ENCODE results near the gene SLAMF9.

Gene SLAMF9

DNA sequence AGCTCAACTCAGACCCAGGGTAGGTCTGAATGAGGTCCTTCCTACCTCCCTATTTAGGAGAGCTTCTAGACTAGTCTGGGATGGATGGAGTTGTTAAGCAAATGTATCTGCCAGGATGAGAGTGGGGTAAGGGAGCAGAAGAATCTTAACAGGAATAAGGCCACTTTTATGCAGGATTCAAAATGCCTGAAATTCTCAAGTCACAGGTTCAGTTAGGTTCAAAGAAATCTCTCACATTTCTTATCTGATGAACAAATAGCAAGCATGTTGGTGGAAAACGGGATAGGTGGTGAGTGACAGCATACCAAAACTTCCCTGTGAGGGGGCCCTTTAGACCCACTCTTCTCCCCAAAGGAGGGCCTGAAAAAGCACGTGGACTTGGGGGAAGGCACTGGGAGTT lies 3.0 kb downstream of the SLAMF9 start:
- in situ Hi-C loops (cut with MboI; ENCODE audit: low pct_unique_long_range_greater_than_20kb, low sequenced_read_pairs), result no loop called here
- DNase-seq, result no peak

DNA sequence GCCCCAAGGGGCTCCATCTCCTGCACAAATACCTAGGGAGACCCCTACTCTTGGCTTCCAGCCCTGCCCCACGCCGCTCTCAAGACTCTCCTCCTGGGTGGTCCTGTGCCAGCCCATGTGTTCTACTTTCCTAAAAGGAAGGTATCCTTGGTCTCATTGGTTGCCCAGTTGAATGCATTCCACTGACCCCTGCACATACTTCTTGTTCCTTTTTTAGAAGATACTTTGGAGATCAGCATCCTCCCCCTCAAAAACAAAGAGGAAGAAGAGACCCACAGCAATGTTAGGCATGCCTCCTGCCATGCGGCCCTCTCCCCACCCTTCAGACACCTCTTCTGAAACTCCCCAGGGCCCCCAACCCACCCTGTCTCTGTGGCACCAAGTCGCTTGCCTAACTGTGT lies 4.1 kb downstream of the SLAMF9 start:
- peak; percentile 27 for DNase-seq
- in situ Hi-C loops (cut with MboI; ENCODE audit: low pct_unique_long_range_greater_than_20kb, low sequenced_read_pairs), result no loop called here

DNA sequence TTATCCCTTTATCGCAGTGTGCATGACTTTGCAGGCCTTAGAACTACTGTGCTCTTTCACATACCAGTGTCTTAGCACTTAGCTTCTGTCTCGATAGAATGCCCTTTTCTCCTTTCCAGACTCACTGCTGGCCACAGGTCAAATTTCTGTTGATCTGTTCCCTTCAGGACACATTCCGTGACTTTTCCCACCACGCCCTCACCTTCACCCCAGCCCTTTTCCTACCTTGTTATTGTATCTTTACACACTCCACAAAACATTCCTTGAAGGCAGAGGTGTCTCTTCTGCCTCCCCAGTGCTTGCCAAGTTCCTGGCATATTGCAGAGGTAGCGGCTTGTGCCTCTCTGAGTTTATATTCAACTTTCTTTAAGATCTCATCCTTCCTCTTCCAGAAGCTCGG lies 4.9 kb downstream of the SLAMF9 start:
- DNase-seq, result no peak
- in situ Hi-C loops (cut with MboI; ENCODE audit: low pct_unique_long_range_greater_than_20kb, low sequenced_read_pairs), result no loop called here

DNA sequence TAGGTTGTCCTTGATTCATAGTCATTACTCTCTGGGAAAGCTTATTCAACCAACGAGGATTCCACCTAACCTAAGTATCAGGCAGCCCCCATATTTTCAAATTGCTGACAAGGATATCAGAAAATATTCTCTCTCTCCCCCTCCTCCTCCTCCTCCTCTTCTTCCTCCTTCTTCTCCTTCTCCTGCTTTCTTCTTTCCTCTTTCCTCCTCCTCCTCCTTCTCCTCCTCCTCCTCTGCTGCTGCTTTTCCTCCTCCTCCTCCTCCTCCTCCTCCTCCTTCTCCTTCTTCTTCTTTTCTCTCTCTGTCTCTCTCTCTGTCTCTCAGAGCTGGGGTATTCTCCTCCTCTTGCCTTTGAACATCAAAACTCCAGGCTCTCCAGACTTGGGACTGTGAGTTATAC lies 6.1 kb downstream of the SLAMF9 start:
- in situ Hi-C loops (cut with MboI; ENCODE audit: low pct_unique_long_range_greater_than_20kb, low sequenced_read_pairs), result no loop called here
- no peak for DNase-seq

DNA sequence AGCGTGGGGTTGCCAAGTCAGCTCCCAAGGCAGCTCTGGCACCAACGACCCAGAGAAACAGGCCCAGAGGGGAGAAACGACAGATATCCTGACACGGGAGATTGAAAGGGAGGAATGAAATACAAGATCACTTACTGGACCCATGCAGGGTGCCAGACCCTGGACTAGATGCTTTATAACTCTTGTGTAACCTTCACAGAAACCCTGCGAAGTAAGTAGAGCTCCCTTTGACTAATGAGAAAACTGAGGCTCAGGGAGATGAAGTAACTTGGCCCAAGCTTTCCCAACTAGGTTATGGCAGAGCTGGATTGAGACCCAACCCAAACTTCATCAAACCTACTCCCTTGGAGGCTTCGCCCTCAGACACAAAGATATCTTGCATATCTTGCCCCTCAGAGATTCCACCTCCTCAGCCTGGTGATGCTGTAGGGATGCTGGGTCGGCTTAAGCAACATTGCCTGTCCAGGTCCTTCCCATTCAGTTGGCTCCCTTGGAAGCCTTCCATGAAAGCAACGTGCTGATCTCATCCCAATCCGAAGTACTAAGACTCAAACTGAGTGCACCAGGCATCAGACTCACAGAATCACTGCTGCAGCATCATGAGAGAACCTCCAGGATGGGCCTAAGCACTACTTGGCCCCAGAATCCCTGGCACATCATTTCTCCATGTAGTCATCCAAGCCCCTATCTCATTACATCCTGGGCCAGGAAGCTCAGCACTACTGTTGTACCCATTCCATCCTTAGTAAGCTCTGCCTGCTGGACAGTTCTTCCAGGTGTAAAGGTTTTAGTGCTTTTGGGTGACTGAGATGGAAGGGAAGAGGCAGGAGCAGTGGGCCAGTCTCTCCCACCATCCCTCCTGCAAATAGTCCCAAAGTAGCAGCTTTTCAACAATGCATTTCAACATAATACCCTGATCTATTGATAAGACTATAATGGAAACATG lies 7.5 kb downstream of the SLAMF9 start:
- in situ Hi-C loops (cut with MboI; ENCODE audit: low pct_unique_long_range_greater_than_20kb, low sequenced_read_pairs), result no loop called here

DNA sequence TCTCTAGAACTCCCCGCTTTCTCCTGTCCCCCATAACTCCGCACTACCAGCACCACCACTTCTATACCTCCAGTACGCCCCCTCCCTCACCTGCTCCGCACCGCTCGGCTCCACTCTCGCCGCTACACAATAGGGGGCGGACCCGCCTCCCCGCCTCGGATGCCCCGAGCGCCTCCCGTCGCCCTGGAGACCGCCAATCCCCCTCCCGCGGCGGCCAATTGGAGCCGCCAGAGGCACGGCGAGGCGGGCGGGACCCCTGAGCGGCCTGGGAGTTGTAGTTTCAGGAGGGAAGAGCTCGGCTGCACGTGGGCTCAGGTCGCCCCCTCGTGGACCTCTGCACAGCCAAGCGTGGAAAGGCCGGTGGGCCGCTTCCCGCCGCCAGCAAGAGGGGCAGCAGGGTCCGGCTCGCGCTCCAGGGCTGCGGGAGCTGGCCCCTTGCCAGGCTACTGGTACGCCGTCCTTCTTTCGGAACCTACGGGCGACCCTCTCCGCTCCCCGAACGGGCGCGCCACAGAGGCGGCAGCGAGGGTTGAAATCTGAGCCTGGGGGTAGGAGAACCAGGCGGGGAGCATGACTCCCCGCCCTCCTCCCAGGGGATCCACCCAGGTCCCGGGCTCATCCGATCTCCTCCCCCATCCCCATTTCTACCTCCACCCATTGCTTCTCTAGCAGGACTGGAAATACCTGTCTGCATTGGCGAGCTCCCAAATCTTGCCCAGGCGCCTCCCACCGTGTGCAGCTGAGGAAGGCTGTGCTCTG lies 8.4 kb downstream of the SLAMF9 start, which contains the start of gene IGSF9:
Gene IGSF9 (minus strand): TSS at position 131 of the 759 bp plus-strand sequence. CDS start 2,159 bp downstream, outside the sequence.
- in situ Hi-C loops (cut with MboI; ENCODE audit: low pct_unique_long_range_greater_than_20kb, low sequenced_read_pairs), result no loop called here
- DNase-seq, result peak; percentile 88

More for the DNA sequence above, 7.5 kb downstream of the SLAMF9 start:
- no peak for DNase-seq

DNA sequence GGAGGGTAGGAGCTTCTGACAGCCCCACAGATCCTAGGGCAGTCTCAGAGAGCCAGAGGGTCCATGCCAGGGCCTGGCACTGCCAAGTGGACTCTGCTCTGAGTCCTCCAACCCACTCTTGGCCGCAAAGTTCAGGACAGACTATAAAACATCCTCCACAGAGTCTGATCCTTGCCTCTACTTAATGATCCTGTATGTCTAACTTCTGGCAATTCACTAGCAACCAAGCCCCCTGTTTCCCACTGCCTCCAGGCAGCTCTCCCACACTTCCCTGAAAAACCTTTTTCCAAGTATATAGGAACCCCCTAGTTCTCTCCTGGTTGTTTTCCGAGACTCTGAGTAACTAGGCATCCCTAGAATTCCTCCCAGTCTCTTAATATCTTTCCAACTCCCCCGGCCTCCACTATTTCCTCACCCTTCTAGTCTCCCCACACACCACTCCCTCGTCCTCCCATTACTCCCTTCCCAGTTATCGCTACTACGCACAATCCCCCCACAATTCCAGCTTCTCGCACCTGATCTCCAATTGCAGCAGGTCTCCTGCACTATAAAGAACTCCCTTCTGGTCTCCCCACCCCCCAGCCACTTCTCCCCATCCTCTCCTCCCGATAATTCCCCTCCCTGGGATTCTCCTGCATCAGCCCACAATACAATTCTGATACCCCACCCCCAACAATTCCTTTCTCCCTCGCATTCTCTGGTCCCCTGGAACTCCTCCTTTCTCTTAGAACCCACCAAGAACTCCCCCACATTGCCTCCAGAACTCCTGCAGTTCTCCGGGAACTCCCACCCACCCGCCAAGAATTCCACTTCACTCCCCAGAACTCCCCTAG lies 9.2 kb downstream of the SLAMF9 start:
- no peak for DNase-seq
- in situ Hi-C loops (cut with MboI; ENCODE audit: low pct_unique_long_range_greater_than_20kb, low sequenced_read_pairs), result no loop called here

DNA sequence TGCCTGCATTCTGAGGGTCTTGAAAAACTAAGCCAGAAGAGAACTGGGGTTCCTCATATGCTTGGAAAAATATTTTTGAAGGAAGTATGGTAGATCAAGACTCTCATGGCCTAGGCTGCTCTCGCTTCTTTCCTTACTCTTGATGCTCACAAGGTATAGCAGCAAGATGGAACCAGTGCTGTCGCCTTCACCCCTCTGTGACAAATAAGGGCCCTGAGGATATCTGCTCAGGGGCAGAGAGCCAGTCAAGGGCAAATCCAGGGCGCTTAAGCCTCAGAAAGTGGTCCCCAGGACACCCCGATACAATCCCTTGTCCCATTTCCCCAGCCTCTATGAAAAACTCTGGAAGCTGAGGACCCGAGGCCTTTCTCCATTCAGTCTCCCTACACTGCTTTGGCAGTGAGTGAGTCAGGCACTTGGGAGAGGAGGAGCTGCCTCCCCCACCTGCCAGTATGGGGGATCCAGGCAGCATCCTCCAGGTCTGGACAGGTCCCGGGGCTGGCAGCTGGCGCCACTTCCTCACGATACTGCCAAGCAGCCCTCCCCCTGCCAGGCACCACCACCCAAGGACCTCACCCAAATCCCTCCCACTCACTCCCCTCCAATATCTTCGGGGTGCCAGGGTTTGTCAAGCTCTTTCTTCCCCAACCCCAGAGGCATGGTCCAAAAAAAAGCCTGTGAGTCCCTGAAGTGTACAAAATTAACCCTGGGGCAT lies 10.0 kb downstream of the SLAMF9 start:
- no peak for DNase-seq
- in situ Hi-C loops (cut with MboI; ENCODE audit: low pct_unique_long_range_greater_than_20kb, low sequenced_read_pairs), result no loop called here

DNA sequence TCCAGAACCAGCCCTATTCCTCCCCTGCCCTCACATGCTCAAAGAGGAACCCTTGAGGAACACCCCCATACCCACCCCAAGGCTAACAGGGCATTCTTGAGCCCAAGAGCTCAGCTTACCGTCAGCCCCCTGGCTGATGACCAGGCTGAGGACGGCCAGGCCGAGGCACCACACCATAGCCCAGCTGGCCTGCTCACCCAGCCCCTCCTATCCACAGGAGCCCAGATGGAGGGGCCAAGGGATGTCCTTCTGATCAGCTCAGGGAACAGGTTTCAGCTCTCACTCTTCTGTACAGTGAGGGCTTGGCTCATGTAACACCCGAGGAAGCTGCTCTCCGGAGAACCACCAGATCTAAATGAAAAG lies 10.8 kb downstream of the SLAMF9 start:
- in situ Hi-C loops (cut with MboI; ENCODE audit: low pct_unique_long_range_greater_than_20kb, low sequenced_read_pairs), result no loop called here
- DNase-seq, result no peak

DNA sequence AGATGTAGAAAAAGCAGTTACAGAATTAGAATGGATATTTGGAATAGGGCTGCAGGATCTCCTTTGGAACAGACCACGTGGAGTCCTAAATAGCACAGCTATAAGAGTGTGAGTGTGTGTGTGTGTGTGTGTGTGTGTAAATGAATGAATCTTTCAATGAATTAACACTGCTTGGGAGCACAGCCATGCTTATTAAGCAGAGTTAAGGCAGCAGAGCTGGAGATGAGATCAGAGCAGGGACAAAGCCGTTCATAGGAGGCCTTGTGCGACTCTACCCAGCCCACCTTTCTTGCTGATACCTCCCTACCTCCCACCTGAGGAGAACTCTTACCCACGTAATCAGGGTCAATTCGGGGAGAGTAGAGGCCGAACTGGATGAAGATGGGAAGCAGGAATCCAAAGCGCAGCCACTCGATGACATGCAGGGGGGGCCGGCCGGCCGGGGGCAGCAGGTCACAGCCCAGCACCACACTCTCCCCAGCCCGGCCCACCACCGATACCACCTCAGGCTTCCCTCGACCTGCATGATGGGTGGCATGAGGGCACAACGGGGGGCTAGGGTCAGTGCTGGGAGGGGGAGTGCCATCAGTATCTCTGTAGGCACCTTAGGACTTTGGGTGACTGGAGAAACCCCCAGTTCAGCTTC lies 11.3 kb downstream of the SLAMF9 start:
- DNase-seq, result no peak
- in situ Hi-C loops (cut with MboI; ENCODE audit: low pct_unique_long_range_greater_than_20kb, low sequenced_read_pairs), result no loop called here

DNA sequence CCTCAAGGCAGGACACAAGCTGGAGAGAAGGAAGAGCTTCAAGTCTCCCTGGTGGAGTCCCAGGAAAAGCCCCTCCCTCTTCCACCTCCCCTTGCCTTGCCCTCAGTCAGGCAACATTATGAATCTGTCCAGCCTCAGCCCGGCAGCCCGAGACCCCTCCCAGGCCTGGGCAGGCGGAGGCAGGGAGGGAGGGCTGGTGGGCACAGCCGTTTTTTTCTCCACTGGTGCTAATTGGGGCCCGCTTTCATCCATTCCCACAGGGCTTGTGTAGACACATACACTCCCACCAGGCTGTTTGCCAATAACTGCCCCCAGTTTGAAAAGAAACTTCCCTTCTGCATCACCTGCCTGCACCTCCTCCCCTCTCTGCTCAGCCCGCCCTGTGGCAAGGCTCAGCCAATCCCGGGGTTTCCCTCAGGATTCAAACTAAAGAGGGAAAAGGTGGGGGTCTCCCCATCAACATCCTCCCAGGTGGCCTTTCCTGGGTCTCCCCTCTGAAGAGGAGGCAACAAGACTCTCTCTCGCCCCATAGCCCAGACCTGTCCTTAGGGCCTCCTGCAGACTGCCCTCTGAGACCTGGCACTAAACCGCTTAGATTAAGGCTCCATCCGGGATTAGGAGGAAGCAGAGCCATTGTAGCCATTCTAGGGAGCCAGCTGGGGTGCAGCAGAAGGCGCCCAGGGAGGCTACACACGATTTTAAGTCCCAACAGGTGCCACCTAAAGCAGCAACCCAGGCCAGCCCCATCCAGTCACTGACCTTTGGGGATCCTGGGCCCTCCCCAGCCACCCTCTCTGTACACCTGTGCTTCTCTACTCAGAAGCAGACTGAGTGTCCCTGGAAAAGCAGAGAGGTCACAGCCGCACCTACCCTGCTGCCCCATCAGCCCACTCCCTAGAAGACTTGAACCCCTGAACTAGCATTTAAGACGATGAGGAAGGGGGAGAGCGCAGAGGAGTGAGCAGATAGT lies 12.2 kb downstream of the SLAMF9 start:
- in situ Hi-C loops (cut with MboI; ENCODE audit: low pct_unique_long_range_greater_than_20kb, low sequenced_read_pairs), result no loop called here
- DNase-seq, result no peak

DNA sequence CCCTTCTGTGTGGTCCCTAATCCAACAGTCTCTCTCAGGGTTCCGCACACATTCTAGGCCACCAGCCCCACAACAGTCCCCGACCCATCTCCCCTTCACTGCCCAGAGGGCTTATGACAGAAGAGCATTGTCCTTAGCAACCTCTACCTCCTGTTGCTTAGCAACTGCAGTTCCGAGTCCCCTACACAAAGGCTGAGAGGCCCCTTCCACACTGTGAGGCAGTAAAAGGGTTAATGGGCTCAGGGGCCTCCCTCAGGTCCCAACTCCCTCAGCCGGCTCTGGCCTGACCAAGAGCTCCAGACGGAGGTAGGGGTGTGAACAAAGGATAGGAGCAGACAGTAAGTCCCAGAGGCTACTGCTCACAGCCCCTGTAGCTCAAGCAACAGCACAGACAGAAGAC lies 12.9 kb downstream of the SLAMF9 start:
- DNase-seq, result no peak
- in situ Hi-C loops (cut with MboI; ENCODE audit: low pct_unique_long_range_greater_than_20kb, low sequenced_read_pairs), result no loop called here

DNA sequence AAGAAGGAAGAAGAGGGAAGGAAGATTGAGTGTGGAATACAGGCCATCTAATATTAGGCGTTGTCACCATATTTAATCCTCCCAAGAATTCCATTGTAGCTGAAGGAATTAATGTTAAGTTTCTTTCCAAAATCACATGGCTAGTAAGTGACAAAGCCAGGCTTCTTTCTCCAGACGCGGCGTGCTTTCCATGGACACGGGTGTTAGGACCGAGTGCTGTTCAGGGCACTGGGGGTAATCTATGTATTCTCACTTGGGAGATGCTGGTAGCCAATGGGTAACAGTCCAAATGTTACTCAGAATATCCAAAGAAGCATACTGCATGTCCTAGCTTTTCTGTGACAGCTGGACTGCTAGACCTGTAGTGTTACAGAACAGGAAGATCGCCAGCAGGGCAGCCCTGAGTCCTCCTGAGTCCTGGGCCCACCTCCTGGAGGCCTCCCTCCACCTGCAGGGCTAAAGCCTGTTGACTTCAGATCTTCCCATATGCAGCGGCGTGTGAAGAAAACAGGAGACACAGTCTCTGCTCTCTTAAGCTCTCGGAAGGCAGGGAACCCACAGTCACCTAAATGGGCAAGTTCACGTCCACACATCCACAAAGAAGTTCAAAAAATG lies 13.9 kb downstream of the SLAMF9 start:
- in situ Hi-C loops (cut with MboI; ENCODE audit: low pct_unique_long_range_greater_than_20kb, low sequenced_read_pairs), result no loop called here
- DNase-seq, result no peak

DNA sequence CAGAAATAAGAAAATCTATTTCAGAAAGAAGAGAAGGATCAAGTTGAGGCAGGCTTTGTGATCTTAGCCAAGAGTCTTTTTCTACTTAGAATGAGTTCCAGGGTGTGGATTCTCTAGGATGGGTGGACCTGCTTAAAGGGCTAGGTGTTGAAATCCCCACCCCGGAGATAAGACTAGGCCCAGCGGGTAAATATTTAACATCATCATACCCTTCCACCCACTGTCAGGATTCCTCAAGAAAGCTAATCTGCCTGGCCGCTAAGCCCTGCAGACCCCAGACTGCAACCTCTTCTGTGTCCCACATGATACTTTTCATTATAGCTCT lies 14.4 kb downstream of the SLAMF9 start:
- in situ Hi-C loops (cut with MboI; ENCODE audit: low pct_unique_long_range_greater_than_20kb, low sequenced_read_pairs), result no loop called here
- DNase-seq, result no peak

DNA sequence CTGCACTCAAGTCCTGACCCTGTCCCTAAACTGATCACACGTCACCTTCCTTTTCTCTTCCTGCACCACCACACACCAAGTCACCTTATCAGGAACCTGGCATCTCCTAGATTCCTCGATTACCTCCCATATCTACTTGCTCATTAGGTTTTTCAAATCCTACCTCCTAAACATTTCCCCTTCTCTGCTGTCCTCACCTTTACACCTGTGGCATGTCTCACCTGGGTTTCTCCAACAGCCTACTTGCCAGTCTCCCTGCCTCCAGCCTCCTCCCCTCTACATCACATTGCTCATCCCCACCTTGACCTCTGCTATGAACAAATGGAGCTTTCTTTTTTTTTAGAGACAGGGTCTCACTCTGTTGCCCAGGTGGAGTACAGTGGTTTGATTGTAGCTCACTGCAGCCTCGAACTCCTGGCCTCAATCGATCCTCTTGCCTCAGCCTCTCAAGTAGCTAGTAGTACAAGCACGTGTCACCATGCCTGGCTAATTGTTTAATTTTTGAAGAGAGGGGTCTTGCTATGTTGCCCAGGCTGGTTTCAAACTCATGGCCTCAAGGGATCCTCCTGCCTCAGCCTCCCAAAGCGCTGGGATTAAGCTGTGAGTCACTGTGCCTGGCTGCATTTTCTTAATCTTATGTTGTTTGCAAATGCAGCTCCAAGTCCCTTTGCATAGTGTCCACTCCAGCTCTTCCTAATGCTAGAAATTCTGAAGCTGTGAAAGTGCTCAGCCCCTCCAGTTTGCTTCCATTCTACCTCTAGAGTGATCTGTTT lies 14.9 kb downstream of the SLAMF9 start:
- no peak for DNase-seq
- in situ Hi-C loops (cut with MboI; ENCODE audit: low pct_unique_long_range_greater_than_20kb, low sequenced_read_pairs), result no loop called here

DNA sequence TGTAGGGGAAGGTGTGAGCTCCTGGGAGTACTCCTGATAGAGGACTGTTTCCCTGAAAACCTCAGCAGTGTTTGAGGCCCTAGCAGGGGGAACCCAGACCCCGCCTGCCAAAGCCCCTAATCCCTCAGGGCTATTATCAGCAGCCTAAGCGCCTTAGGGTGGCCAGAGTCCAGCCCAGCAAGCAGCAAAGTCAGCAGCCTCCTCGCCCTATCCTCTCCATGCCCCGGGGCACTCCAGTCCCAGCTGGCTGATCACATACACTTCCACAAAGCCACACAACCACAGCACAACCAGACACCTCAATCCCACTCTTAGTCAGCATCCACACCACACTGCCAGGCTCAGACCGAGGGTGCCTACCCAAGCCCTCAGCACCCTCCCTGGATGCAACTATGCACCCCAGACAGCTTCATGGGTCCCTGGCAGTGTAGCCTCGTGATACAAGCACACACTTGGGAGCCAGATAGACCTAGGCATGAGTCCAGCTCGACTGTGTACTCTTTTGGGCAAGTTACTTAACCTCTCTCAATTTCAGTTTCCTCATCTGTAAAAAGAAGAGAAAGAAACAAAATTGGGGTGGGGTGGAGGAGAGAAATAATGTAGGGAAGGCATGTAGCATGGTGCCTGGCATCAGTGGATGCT lies 15.7 kb downstream of the SLAMF9 start:
- no peak for DNase-seq

More for the DNA sequence above, 15.7 kb downstream of the SLAMF9 start:
- in situ Hi-C loops (cut with MboI; ENCODE audit: low pct_unique_long_range_greater_than_20kb, low sequenced_read_pairs), result no loop called here
